MCF 10A (cell line): ENCODE measurements around the gene STPG3. TPM values are rescaled to one million over a fixed set of nuclear protein-coding genes. Genes with fewer than 3 reads are reported as not detected.

Experiments
- BruUV-seq: library from RNA; stranded (reverse); fragments of 400-500 nt; replicated peaks from 2 replicates; lab custom pipeline; 2021; lab: Mats Ljungman, UMichigan
- CTCF ChIA-PET: fragments of 300-600 bp; sonication (Branson Sonifier 250); formaldehyde crosslinking; extraction: SDS; loops from one replicate; lab custom pipeline; 2021; ENCODE audit warnings: antibody characterized with exemption, inconsistent platforms; lab: Yijun Ruan, JAX
- POLR2A ChIA-PET: fragments of 300-600, 350-650 bp; sonication (Branson Sonifier 250); formaldehyde crosslinking; extraction: SDS; loops from one replicate; lab custom pipeline; 2020; ENCODE audit warnings: antibody characterized with exemption, inconsistent platforms; lab: Yijun Ruan, JAX
- DNase-seq: peaks from one replicate; pipeline ENCODE4 v3.0.0-alpha.2; 2018; ENCODE audit not compliant: unreplicated experiment
- H3K27ac Mint-ChIP-seq: one replicate; pipeline ENCODE4 v1.8.0; 2022; ENCODE audit warnings: mild to moderate bottlenecking, low read depth, mixed read lengths; ENCODE audit not compliant: unreplicated experiment
- H3K27me3 Mint-ChIP-seq: one replicate; pipeline ENCODE4 v1.8.0; 2022; ENCODE audit warnings: mixed read lengths; ENCODE audit not compliant: insufficient read depth, unreplicated experiment
- H3K36me3 Mint-ChIP-seq: one replicate; pipeline ENCODE4 v1.8.0; 2022; ENCODE audit warnings: mild to moderate bottlenecking, moderate library complexity, mixed read lengths; ENCODE audit not compliant: insufficient read depth, unreplicated experiment
- H3K4me1 Mint-ChIP-seq: one replicate; pipeline ENCODE4 v1.8.0; 2022; ENCODE audit warnings: mixed read lengths; ENCODE audit not compliant: insufficient read depth, unreplicated experiment
- H3K4me3 Mint-ChIP-seq: one replicate; pipeline ENCODE4 v1.8.0; 2022; ENCODE audit warnings: mild to moderate bottlenecking, moderate library complexity, mixed read lengths; ENCODE audit not compliant: unreplicated experiment
- H3K9me3 Mint-ChIP-seq: one replicate; pipeline ENCODE4 v1.8.0; 2022; ENCODE audit warnings: mixed read lengths; ENCODE audit not compliant: unreplicated experiment
- CTCF ChIP-seq: fragments of 200-600 bp; IDR thresholded peaks from one replicate; pipeline ENCODE4 v1.8.0; 2022; ENCODE audit warnings: antibody characterized with exemption, mild to moderate bottlenecking; ENCODE audit not compliant: unreplicated experiment
- intact Hi-C: fragments of 100-400 bp; cut with micrococcal nuclease; formaldehyde crosslinking; loops from 2 replicates; pipeline ENCODE4 v1.14.1; 2022
- total RNA-seq: library from RNA; stranded (reverse); gene quantifications from 2 replicates; pipeline ENCODE4 v1.2.3, GENCODE V29; 2022

The STPG3 gene
- total RNA-seq, 1 experiment from 2014 or later = not detected

DNA sequence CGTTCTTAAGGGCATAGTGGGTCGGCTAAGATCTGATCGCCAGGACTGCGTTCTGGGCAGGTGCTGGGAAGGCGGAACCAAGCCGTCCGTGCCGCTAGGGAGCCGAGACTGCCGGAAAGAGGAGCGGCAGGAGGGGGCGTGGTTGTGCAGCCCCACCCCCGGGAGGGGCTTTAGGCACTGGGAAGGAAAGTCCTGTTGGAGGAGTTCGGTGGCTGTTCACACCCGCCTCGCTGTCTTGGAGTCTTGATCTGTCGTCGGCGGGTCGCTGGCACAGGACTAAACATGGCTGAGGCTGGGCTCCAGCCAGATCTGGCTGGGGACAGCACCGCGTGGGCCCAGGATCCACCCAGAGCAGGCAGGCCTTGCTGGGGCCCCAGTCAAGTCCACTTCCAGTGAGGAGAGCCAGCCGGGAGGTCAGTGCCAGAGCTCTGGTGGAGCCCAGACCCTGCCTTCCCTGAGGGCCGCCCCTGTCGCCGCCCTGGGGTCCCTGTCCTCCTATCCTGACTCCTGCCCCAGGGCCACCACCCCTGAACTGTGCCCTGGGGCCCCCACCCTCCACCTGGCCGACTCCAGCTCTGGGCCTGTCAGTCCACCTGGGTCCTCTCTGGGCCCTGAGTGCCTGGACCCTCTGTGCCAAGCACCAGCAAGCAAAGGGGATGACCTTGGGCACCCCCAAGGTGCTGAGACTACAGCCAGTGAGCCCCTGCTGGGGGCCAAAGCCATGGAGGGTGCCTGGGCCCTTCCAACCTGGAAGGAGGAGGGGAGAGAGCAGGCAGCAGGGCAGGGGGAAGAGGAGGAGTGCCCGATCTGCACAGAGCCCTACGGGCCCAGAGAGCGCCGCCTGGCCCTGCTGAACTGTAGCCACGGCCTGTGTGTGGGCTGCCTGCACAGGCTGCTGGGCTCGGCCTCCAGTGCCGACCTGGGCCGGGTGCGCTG is 33.5 kb upstream of the STPG3 start:
- BruUV-seq = no TSS peak
- peaks cover 12% of the 10 kb centered on the region for H3K36me3 Mint-ChIP-seq
- H3K9me3 Mint-ChIP-seq = no peaks in the 10 kb centered on the region
- no peak for TF ChIP-seq CTCF
- intact Hi-C loops = no loop called here
- peak; percentile 74 for DNase-seq
- peak overlapping the region; percentile 60 for H3K27ac Mint-ChIP-seq
- POLR2A ChIA-PET = interaction anchor here (0.7 to 3.8 kb wide), 7 partner anchors 12 to 134 kb away, joined by 3 to 38 read pairs (median 5); partner anchors contain the start of genes ANAPC2, NDOR1, SSNA1 and TMEM203
- peak overlapping the region; percentile 70 for H3K4me3 Mint-ChIP-seq
- no peaks in the 10 kb centered on the region for H3K27me3 Mint-ChIP-seq
- peaks cover 5% of the 10 kb centered on the region for H3K4me1 Mint-ChIP-seq
- CTCF ChIA-PET = interaction anchor here (1.4 kb wide), 1 partner anchor 11 kb away, joined by 3 read pairs; no protein-coding TSS in a partner anchor

- Mint-ChIP-seq H3K9me3 (no peaks in the 10 kb centered on the region), H3K27me3 (no peaks in the 10 kb centered on the region)
These were observed 32.8 kb upstream of the STPG3 start for GRCh38 chr9:137218212-137218753.

DNA sequence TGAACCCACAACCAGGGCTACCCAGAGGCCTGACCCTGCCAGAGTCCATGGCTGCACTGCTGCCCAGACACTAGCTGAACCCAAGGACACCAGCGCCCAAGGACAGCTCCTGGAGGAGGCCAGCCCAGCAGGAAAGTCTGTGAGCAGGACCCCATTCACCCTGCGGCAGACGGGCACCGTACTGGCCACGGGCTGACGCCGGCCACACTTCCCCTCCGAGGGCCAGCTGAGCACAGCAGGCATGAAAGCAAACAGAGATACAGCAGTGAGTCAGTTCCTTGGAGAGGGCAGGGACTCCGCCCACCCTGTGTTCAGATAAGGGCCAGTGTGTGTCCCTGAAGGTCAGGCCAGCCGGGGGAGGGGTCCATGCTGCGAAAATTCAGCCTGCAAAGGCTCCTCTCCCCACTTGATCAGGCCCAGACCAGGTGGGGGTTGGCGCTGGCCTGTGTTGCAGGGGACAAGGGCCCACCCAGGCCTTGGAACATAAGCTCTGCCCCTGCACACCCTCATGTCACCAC is 32.3 kb upstream of the STPG3 start:
- no TSS peak for BruUV-seq
- POLR2A ChIA-PET = interaction anchor here (1.7 to 1.9 kb wide), 3 partner anchors 10 to 30 kb away, joined by 5 to 7 read pairs (median 5); partner anchors contain the start of genes NDOR1, SSNA1 and TMEM203
- Mint-ChIP-seq H3K4me1 (peaks cover 5% of the 10 kb centered on the region), H3K36me3 (peaks cover 12% of the 10 kb centered on the region), H3K9me3 (no peaks in the 10 kb centered on the region), H3K27ac (no peak overlapping the region), H3K27me3 (no peaks in the 10 kb centered on the region), H3K4me3 (no peak overlapping the region)
- intact Hi-C loops = no loop called here
- CTCF ChIA-PET = interaction anchor here (0.9 to 1.0 kb wide), 2 partner anchors 18 to 23 kb away, joined by 3 to 4 read pairs; no protein-coding TSS in a partner anchor
- TF ChIP-seq CTCF = no peak
- no peak for DNase-seq

More at GRCh38 chr9:137218212-137218753, 32.8 kb upstream of the STPG3 start:
- POLR2A ChIA-PET = interaction anchor here (0.7 to 3.8 kb wide), 5 partner anchors 9 to 135 kb away, joined by 3 to 38 read pairs (median 5); partner anchors contain the start of genes NDOR1, SSNA1, TMEM203 and TUBB4B
- DNase-seq = no peak
- Mint-ChIP-seq H3K27ac (no peak overlapping the region), H3K36me3 (peaks cover 12% of the 10 kb centered on the region), H3K4me1 (peaks cover 5% of the 10 kb centered on the region), H3K4me3 (no peak overlapping the region)
- BruUV-seq = no TSS peak
- no peak for TF ChIP-seq CTCF
- intact Hi-C loops = no loop called here
- CTCF ChIA-PET = interaction anchor here (1.0 kb wide), 1 partner anchor 23 kb away, joined by 3 read pairs; no protein-coding TSS in a partner anchor
